ENCODE results near the gene CMTM8. TPM values are rescaled to one million over a fixed set of nuclear protein-coding genes. Genes with fewer than 3 reads are reported as not detected.

Gene CMTM8
- total and polyA plus RNA-seq, 7 donors = 0.49 to 7.9 (median 4.3) TPM; not detected in 1

DNA sequence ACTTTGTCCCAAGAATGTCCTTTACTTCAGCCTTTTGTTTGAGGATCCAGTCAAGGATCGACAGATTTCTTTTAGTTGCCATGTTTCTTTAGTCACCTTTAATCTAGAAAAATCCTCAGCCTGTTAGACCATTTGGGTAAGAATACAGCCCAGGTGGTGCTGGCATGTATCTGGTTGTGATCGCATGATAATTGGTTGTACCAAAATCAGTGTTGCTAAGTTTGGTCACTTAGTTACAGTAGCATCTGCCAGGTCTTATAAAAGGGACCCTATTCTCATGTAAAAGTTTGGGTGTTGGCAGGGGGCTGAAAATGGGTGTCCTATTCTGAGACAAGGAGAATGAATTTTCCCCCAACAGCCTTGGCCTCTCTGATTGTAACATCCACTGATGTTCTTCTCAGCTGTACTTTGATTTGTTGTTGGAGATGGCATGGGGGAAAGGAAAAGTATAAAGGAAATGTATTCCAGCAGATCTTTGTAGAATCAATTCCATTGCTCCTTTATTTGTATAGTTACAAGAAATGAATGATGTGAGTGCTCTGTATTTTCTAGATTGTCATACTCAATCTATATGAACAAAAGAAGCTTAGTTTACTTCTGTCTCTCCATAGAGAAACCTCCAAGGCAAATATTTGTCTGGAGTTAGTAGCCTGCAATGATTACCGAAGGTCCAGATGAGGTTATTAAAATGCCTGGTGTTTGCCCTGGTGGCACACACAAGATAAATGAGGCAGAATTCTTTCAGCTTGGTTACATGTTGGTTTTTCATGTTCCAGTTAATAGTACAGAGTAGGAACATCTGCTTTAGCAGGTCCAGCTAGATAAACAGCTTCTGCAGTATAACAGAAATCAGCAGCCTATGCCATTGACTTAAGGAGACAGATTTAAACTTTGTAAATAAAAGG is 65.7 kb downstream of the CMTM8 start:
- TF ChIP-seq POLR2A (IDR thresholded peaks at IDR 0.05) (no peak), POLR2AphosphoS5 (IDR thresholded peaks at IDR 0.05) (no peak), EP300 (IDR thresholded peaks at IDR 0.05) (no peak), CTCF (IDR thresholded peaks at IDR 0.05) (no peak)
- WGBS, 2 donors = 71 to 84% methylated on average over 3 of the region's 3 CpGs
- Histone ChIP-seq H3K36me3 (no peaks in the 10 kb centered on the region), H3K27me3 (no peaks in the 10 kb centered on the region), H3K4me1 (no peaks in the 10 kb centered on the region), H3K4me3 (no peak overlapping the region), H3K9me3 (no peaks in the 10 kb centered on the region), H3K27ac (no peak overlapping the region)
- DNase-seq = no peak
- intact Hi-C loops (cut with DNase I) = no loop called here

DNA sequence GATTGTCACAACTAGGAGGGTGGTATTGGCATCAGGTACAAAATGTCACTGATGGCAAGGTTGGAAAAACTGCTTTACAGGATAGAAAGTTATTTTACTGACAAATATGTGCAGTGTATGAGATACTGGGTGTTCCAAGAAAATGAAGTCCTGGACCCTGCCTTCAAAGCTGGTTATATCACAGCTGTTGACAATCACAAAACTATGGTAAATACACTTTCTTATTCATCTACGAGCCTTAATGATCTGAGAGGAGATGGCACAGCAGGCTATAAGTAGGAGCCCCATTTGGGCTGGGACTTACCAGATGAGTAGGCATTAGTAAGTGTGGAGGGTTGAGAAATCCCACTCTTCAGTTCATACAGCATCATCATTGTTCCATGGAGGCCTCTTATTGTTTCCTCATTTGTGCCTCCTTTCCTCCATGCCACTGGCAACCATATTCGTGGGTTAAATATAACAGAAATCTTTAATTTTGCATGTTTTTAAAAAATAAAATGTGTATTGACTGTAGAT is 66.9 kb downstream of the CMTM8 start:
- Histone ChIP-seq H3K4me1 (peaks cover 0 to 4% (median 0%) of the 10 kb centered on the region in 4 donors), H3K27me3 (no peaks in the 10 kb centered on the region), H3K4me3 (no peak overlapping the region), H3K27ac (no peak overlapping the region), H3K36me3 (no peaks in the 10 kb centered on the region), H3K9me3 (no peaks in the 10 kb centered on the region)
- intact Hi-C loops (cut with DNase I) = loop anchor here (5.0 kb wide), 1 partner anchor 47 kb away; no protein-coding TSS in a partner anchor
- DNase-seq = no peak
- TF ChIP-seq EP300 (IDR thresholded peaks at IDR 0.05) = no peak
- no peak for TF ChIP-seq POLR2A (IDR thresholded peaks at IDR 0.05)
- no peak for TF ChIP-seq CTCF (IDR thresholded peaks at IDR 0.05)
- no peak for TF ChIP-seq POLR2AphosphoS5 (IDR thresholded peaks at IDR 0.05)
- WGBS, 2 donors = 90 to 94% methylated on average over 2 of the region's 2 CpGs

DNA sequence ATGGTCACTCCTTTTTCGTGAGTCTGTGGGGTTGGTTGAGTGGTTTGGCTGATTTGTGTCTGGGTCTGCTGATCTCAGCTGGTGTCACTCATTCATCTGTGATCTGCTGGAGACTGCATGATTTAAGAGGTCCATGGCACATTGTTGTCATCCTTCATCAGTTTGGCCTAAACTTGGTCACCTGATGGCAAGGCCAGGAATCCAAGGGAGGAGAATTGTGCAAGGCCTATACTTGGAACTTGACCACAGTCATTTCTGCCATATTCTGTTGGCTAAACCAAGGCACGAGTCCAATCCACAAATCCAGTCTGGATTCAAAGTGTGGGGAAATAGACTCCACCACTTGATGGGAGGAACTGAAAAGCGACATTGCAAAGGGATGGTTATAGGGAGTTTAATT is 67.6 kb downstream of the CMTM8 start:
- Histone ChIP-seq H3K4me3 (no peak overlapping the region), H3K27me3 (no peaks in the 10 kb centered on the region), H3K36me3 (no peaks in the 10 kb centered on the region), H3K27ac (no peak overlapping the region), H3K4me1 (peaks cover 0 to 6% (median 0%) of the 10 kb centered on the region in 4 donors), H3K9me3 (no peaks in the 10 kb centered on the region)
- no peak for DNase-seq
- TF ChIP-seq CTCF (IDR thresholded peaks at IDR 0.05) (no peak), POLR2AphosphoS5 (IDR thresholded peaks at IDR 0.05) (no peak), POLR2A (IDR thresholded peaks at IDR 0.05) (no peak), EP300 (IDR thresholded peaks at IDR 0.05) (no peak)
- intact Hi-C loops (cut with DNase I) = loop anchor here (5.0 kb wide), 1 partner anchor 46 kb away; no protein-coding TSS in a partner anchor
- 92 to 96% methylated on average over 3 of the region's 3 CpGs for WGBS, 2 donors

DNA sequence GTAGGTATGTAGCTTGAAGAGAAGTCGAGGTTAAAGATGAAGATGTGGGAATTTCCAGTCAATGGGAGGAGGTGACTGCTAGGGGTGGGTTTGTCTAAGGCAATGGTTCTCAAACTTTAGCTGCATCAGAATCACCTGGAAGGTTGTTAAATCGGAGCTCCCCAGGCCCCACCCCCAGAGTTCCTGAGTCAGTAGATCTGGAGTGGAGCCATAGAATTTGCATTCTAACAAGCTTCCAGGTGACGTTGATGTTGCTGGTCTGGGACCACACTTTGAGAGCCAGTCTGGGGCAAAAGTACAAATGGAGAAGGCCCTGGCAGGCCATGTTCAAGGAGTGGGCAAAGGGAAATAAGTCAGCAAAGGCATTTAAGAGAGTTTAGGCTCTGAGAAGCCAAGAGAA is 69.1 kb downstream of the CMTM8 start:
- Histone ChIP-seq H3K4me3 (no peak overlapping the region), H3K9me3 (no peaks in the 10 kb centered on the region), H3K4me1 (peaks cover 0 to 6% (median 0%) of the 10 kb centered on the region in 4 donors), H3K27ac (no peak overlapping the region), H3K36me3 (no peaks in the 10 kb centered on the region), H3K27me3 (no peaks in the 10 kb centered on the region)
- intact Hi-C loops (cut with DNase I) = loop anchor here (5.0 kb wide), 1 partner anchor 45 kb away; no protein-coding TSS in a partner anchor
- TF ChIP-seq EP300 (IDR thresholded peaks at IDR 0.05) (no peak), POLR2A (IDR thresholded peaks at IDR 0.05) (no peak), CTCF (IDR thresholded peaks at IDR 0.05) (no peak), POLR2AphosphoS5 (IDR thresholded peaks at IDR 0.05) (no peak)
- no peak for DNase-seq
- WGBS, 2 donors = 53 to 79% methylated on average over 3 of the region's 3 CpGs

Data from sigmoid colon (tissue), 7 donors.